ENCODE data around the gene MYH13.

Gene MYH13

DNA sequence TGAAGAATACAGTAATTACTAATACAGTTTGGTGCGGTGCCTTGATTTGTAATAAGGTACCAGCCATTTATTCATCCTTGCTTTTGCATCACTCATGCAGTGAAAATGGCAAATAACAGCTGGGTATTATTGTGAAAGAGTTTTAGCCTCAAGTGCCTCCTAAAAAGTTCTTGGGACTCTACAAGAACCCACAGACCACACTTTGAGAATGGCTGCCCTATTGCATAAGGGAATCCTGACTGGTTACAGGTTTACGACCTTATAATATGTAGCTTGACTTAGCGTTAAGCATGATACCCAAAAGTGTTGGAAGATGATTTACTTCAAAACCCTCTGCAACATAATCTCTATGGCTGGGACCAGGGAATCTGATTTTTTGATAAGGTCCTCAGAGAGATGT, 4.2 kb downstream of the MYH13 start:
- TF ChIP-seq, protein P1, sequence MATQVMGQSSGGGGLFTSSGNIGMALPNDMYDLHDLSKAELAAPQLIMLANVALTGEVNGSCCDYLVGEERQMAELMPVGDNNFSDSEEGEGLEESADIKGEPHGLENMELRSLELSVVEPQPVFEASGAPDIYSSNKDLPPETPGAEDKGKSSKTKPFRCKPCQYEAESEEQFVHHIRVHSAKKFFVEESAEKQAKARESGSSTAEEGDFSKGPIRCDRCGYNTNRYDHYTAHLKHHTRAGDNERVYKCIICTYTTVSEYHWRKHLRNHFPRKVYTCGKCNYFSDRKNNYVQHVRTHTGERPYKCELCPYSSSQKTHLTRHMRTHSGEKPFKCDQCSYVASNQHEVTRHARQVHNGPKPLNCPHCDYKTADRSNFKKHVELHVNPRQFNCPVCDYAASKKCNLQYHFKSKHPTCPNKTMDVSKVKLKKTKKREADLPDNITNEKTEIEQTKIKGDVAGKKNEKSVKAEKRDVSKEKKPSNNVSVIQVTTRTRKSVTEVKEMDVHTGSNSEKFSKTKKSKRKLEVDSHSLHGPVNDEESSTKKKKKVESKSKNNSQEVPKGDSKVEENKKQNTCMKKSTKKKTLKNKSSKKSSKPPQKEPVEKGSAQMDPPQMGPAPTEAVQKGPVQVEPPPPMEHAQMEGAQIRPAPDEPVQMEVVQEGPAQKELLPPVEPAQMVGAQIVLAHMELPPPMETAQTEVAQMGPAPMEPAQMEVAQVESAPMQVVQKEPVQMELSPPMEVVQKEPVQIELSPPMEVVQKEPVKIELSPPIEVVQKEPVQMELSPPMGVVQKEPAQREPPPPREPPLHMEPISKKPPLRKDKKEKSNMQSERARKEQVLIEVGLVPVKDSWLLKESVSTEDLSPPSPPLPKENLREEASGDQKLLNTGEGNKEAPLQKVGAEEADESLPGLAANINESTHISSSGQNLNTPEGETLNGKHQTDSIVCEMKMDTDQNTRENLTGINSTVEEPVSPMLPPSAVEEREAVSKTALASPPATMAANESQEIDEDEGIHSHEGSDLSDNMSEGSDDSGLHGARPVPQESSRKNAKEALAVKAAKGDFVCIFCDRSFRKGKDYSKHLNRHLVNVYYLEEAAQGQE (IDR thresholded peaks at IDR 0.05; ENCODE audit: insufficient replicate concordance, low read depth): no peak
- TF ChIP-seq, protein P2, sequence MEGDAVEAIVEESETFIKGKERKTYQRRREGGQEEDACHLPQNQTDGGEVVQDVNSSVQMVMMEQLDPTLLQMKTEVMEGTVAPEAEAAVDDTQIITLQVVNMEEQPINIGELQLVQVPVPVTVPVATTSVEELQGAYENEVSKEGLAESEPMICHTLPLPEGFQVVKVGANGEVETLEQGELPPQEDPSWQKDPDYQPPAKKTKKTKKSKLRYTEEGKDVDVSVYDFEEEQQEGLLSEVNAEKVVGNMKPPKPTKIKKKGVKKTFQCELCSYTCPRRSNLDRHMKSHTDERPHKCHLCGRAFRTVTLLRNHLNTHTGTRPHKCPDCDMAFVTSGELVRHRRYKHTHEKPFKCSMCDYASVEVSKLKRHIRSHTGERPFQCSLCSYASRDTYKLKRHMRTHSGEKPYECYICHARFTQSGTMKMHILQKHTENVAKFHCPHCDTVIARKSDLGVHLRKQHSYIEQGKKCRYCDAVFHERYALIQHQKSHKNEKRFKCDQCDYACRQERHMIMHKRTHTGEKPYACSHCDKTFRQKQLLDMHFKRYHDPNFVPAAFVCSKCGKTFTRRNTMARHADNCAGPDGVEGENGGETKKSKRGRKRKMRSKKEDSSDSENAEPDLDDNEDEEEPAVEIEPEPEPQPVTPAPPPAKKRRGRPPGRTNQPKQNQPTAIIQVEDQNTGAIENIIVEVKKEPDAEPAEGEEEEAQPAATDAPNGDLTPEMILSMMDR (IDR thresholded peaks at IDR 0.05; ENCODE audit: insufficient read depth, low read length): no peak
- no peak for TF ChIP-seq GABPA (IDR thresholded peaks at IDR 0.05; ENCODE audit: low read depth)
- no peak for TF ChIP-seq SPI1 (IDR thresholded peaks at IDR 0.05; ENCODE audit: borderline replicate concordance, low read depth)
- no peak for TF ChIP-seq POLR2AphosphoS5 (IDR thresholded peaks at IDR 0.05; ENCODE audit: low read depth)
- H3K27ac ChIP-seq (replicated peaks): no peak overlapping the region
- H3K27me3 ChIP-seq (ENCODE audit: insufficient read depth, poor library complexity, severe bottlenecking): no peaks in the 10 kb centered on the region
- no peak overlapping the region for H3K4me3 ChIP-seq (replicated peaks; ENCODE audit: insufficient read depth, low read length)
- no peak for DNase-seq (ENCODE audit: low read depth in 1 of 2, low spot score in 1 of 2)

DNA sequence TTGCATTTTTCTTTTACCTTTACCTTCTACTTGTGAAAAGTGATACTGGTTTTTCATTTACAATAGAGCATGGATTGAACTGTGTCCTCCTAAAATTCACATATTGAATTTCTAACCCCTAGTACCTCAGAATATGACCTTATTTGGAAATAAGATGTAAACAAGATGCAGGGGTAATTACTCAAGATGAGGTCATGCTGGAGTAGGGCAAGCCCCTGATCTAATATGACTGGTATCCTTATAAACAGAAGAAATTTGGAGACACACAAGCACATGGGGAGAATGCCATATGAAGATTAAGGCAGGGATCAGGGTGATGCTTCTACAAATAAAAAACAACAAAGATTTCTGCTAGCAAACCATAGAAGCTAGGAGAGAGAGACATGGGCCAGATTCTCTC, 12.2 kb downstream of the MYH13 start:
- TF ChIP-seq, protein P2 (IDR thresholded peaks at IDR 0.05; ENCODE audit: insufficient read depth, low read length): no peak
- TF ChIP-seq SPI1 (IDR thresholded peaks at IDR 0.05; ENCODE audit: borderline replicate concordance, low read depth): no peak
- no peak for TF ChIP-seq POLR2AphosphoS5 (IDR thresholded peaks at IDR 0.05; ENCODE audit: low read depth)
- TF ChIP-seq GABPA (IDR thresholded peaks at IDR 0.05; ENCODE audit: low read depth): no peak
- TF ChIP-seq, protein P1 (IDR thresholded peaks at IDR 0.05; ENCODE audit: insufficient replicate concordance, low read depth): no peak
- Histone ChIP-seq H3K4me3 (replicated peaks; ENCODE audit: insufficient read depth, low read length) (no peak overlapping the region), H3K27ac (replicated peaks) (no peak overlapping the region), H3K27me3 (ENCODE audit: insufficient read depth, poor library complexity, severe bottlenecking) (no peaks in the 10 kb centered on the region)
- no peak for DNase-seq (ENCODE audit: low read depth in 1 of 2, low spot score in 1 of 2)

DNA sequence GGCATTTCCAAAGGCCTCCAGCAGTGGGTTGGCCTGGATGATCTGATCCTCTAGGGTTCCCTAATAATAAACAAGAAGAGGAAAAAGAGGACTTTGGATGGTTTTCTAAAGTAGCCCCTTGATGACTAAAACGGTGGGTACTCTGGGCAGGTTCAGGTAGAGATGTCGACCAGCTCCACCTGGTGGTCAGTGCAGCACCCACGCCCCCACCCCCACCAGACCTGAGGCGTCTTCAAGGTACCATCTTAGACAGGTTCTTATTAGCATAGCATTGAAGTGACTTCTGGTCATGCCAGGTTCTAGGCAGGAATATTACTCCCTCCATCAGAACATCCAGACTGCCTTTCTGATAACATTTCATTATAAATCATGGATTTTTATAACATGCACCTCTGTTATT, 15.0 kb downstream of the MYH13 start:
- no peak overlapping the region for H3K4me3 ChIP-seq (replicated peaks; ENCODE audit: insufficient read depth, low read length)
- no peak overlapping the region for H3K27ac ChIP-seq (replicated peaks)
- H3K27me3 ChIP-seq (ENCODE audit: insufficient read depth, poor library complexity, severe bottlenecking): no peaks in the 10 kb centered on the region
- no peak for DNase-seq (ENCODE audit: low read depth in 1 of 2, low spot score in 1 of 2)
- no peak for TF ChIP-seq SPI1 (IDR thresholded peaks at IDR 0.05; ENCODE audit: borderline replicate concordance, low read depth)
- TF ChIP-seq POLR2AphosphoS5 (IDR thresholded peaks at IDR 0.05; ENCODE audit: low read depth): no peak
- TF ChIP-seq GABPA (IDR thresholded peaks at IDR 0.05; ENCODE audit: low read depth): no peak
- TF ChIP-seq, protein P2 (IDR thresholded peaks at IDR 0.05; ENCODE audit: insufficient read depth, low read length): peak; percentile 0
- TF ChIP-seq, protein P1 (IDR thresholded peaks at IDR 0.05; ENCODE audit: insufficient replicate concordance, low read depth): no peak

Measured in HL-60 (cell line).